ENCODE measurements around the gene LASP1NB.

- TF ChIP-seq EGR1 (IDR thresholded peaks at IDR 0.05) (no peak), YY1 (IDR thresholded peaks at IDR 0.05; ENCODE audit: low read depth) (no peak), TCF12 (IDR thresholded peaks at IDR 0.05; ENCODE audit: low read depth) (no peak), CEBPB (IDR thresholded peaks at IDR 0.05) (no peak), RAD21 (IDR thresholded peaks at IDR 0.05; ENCODE audit: low read depth) (no peak)
- TF ChIP-seq, protein P1, sequence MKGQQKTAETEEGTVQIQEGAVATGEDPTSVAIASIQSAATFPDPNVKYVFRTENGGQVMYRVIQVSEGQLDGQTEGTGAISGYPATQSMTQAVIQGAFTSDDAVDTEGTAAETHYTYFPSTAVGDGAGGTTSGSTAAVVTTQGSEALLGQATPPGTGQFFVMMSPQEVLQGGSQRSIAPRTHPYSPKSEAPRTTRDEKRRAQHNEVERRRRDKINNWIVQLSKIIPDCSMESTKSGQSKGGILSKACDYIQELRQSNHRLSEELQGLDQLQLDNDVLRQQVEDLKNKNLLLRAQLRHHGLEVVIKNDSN (IDR thresholded peaks at IDR 0.05), result no peak
- TF ChIP-seq, protein P2, sequence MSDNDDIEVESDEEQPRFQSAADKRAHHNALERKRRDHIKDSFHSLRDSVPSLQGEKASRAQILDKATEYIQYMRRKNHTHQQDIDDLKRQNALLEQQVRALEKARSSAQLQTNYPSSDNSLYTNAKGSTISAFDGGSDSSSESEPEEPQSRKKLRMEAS (IDR thresholded peaks at IDR 0.05), result no peak
Observed at GRCh38 chr17:38920374-38921291, 4.8 kb upstream of the LASP1NB start.
